ENCODE results near the gene GSTA1.
"Not testable (repeated sequence)": the region's sequence is repeated elsewhere in the genome, so short reads cannot be mapped to it uniquely, and the experiment has no call there.

GRCh38 chr6:52830869-52831268 lies 27.3 kb upstream of the GSTA1 start:
- not testable (repeated sequence) for TF ChIP-seq CTCF (conservative IDR thresholded peaks at IDR 0.05; ENCODE audit: low read depth, low read length); EZH2 (IDR thresholded peaks at IDR 0.05; ENCODE audit: low read length, unreplicated experiment); EZH2phosphoT487 (IDR thresholded peaks at IDR 0.05; ENCODE audit: borderline replicate concordance, low read length)

Data from PC-3 (cell line).